Colonic mucosa (tissue), 4 donors: Measurements from ENCODE around the gene VMO1. TPM values are rescaled to one million over a fixed set of nuclear protein-coding genes. Genes with fewer than 3 reads are reported as not detected.

ENCODE experiments used
- DNase-seq: peaks from one replicate; pipeline ENCODE4 v3.0.0-alpha.2; 2020
- H3K27ac ChIP-seq: fragments of 200-600 bp; one replicate; pipeline ENCODE4 v1.8.0; 2021
- H3K27me3 ChIP-seq: fragments of 200-600 bp; one replicate; pipeline ENCODE4 v1.8.0; 2021
- H3K36me3 ChIP-seq: fragments of 200-600 bp; one replicate; pipeline ENCODE4 v1.8.0; 2021
- H3K4me1 ChIP-seq: fragments of 200-600 bp; one replicate; pipeline ENCODE4 v1.8.0; 2021; ENCODE audit warnings: mild to moderate bottlenecking
- H3K4me3 ChIP-seq: fragments of 200-600 bp; one replicate; pipeline ENCODE4 v1.8.0; 2021
- H3K9ac ChIP-seq, 2 donors: one replicate each; pipeline ENCODE4 v1.7.0; 2013; ENCODE audit warnings: control low read depth in 2 of 2, low read depth in 2 of 2, low read length in 2 of 2
- H3K9me3 ChIP-seq: fragments of 200-600 bp; one replicate; pipeline ENCODE4 v1.8.0; 2021
- CTCF ChIP-seq: fragments of 200-600 bp; IDR thresholded peaks from one replicate; pipeline ENCODE4 v1.8.0; 2022; ENCODE audit warnings: antibody characterized with exemption, mild to moderate bottlenecking
- intact Hi-C: fragments of 100-400 bp; cut with DNase I; formaldehyde crosslinking; loops from one replicate; pipeline ENCODE4 v1.14.1; 2022
- total RNA-seq, 2 donors: library from RNA; stranded (reverse); fragmentation: NEBNext Ultra II Directional in 1 of 2; extraction: Animal tissue kit (Norgen Biotek cat#: 25700) in 1 of 2; gene quantifications; one replicate each; pipeline ENCODE4 v1.2.1, GENCODE V29; 2021
- donor health status: healthy.
- donor health status: DM: no; HTN: no; CAD: no.
- donor health status: DM: no; HTN: no; CAD: no.

VMO1 gene
- total RNA-seq, 2 donors from 2014 or later, result 0.91 to 2.0 TPM

- no peak overlapping the region for H3K27ac ChIP-seq
Observed at GRCh38 chr17:4807605-4808377, 21.6 kb upstream of the VMO1 start.

GRCh38 chr17:4806777-4807604 lies 20.8 kb upstream of the VMO1 start, which contains the start of gene PLD2:
Gene PLD2 (plus strand): TSS chr17:4807152. CDS start chr17:4807773, 621 bp downstream.
- intact Hi-C loops, result no loop called here
- Histone ChIP-seq H3K4me1 (peaks cover 10% of the 10 kb centered on the region), H3K9ac (peak within 1 kb of the TSS; percentile 63 to 78), H3K27me3 (no peaks in the 10 kb centered on the region), H3K36me3 (no peaks in the 10 kb centered on the region), H3K4me3 (peak within 1 kb of the TSS; percentile 86), H3K27ac (peak within 1 kb of the TSS; percentile 69), H3K9me3 (no peaks in the 10 kb centered on the region)
- peak; percentile 93 for DNase-seq
- no peak for TF ChIP-seq CTCF

More at GRCh38 chr17:4807605-4808377, 21.6 kb upstream of the VMO1 start:
- intact Hi-C loops, result no loop called here
- peak overlapping the region; percentile 86 for H3K4me3 ChIP-seq
- H3K27me3 ChIP-seq, result no peaks in the 10 kb centered on the region
- H3K36me3 ChIP-seq, result no peaks in the 10 kb centered on the region
- H3K4me1 ChIP-seq, result peaks cover 10% of the 10 kb centered on the region
- DNase-seq, result no peak
- TF ChIP-seq CTCF, result no peak
- H3K9me3 ChIP-seq, result no peaks in the 10 kb centered on the region
- peak overlapping the region; percentile 63 to 69 for H3K9ac ChIP-seq

GRCh38 chr17:4806456-4806776 lies 20.3 kb upstream of the VMO1 start:
- intact Hi-C loops, result no loop called here
- Histone ChIP-seq H3K9ac (peak overlapping the region; percentile 58 to 64), H3K4me1 (peaks cover 10% of the 10 kb centered on the region), H3K27ac (no peak overlapping the region), H3K27me3 (no peaks in the 10 kb centered on the region), H3K9me3 (no peaks in the 10 kb centered on the region), H3K36me3 (no peaks in the 10 kb centered on the region), H3K4me3 (peak overlapping the region; percentile 86)
- no peak for DNase-seq
- no peak for TF ChIP-seq CTCF

GRCh38 chr17:4802228-4802627 lies 16.1 kb upstream of the VMO1 start, which contains the start of gene C17orf114:
Gene C17orf114 (minus strand): TSS chr17:4802328.
- H3K4me3 ChIP-seq, result no peak within 1 kb of the TSS

More at GRCh38 chr17:4802228-4802627, 16.1 kb upstream of the VMO1 start, which contains the start of gene C17orf114:
- DNase-seq, result no peak
- TF ChIP-seq CTCF, result no peak
- Histone ChIP-seq H3K27me3 (no peaks in the 10 kb centered on the region), H3K27ac (no peak within 1 kb of the TSS), H3K9ac (no peak within 1 kb of the TSS), H3K4me1 (peaks cover 5% of the 10 kb centered on the region), H3K9me3 (no peaks in the 10 kb centered on the region), H3K36me3 (no peaks in the 10 kb centered on the region)
- intact Hi-C loops, result no loop called here
